OCI-M1 (cell line): Measurements from ENCODE around the gene DMAC2L.
"Not testable (repeated sequence)": the region's sequence is repeated elsewhere in the genome, so short reads cannot be mapped to it uniquely, and the experiment has no call there.

Experiments used
- DNase-seq: peaks from one replicate; lab custom pipeline; 2025; lab: John Stamatoyannopoulos, UW

DMAC2L gene, protein sequence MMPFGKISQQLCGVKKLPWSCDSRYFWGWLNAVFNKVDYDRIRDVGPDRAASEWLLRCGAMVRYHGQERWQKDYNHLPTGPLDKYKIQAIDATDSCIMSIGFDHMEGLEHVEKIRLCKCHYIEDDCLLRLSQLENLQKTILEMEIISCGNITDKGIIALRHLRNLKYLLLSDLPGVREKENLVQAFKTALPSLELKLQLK

DNA sequence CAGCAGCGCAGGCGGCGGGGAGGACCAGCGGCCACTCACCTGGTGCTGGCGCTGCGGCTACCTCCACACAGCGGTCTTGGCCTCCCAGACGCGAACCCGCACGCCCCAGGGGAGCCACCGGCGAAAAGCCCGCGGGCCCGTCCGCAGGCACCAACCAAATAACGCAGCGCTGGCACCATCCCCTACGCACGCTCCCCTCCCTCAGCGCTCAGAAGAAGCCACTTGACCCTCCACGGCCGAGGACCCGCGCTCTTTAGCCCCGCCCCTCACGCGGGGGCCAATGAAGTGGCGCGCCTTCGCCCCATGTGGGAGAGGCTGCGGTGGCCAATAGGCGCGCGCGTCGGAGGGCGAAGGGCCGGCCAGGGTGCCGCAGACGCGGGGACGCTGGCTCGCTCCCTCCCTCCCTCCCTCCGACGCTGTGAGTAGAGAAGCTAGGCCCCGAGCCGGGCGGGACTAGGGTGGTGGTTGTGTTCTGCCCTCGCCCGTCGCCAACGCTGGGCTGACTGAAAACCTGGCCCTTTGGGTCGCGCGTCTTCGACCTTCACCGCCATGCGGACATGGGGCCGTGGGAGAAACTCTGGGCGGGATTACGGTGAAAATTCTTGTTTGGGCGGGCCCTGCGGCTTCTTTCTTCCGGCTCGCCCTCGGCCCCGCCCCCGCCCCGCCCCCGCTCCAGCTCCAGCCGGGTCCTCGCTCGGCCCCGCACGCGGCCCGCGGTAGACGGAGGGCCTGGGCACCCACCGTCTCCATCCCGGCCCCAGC is at the start of gene DMAC2L, which contains the start of gene L2HGDH:
DMAC2L (plus strand) TSS at position 353 of the 762 bp plus-strand sequence. CDS start 9,164 bp downstream, outside the sequence.
L2HGDH (minus strand) TSS at position 258 of the 762 bp plus-strand sequence; CDS start at position 179, 79 bp downstream.
- peak; percentile 95 for DNase-seq

GRCh38 chr14:50262865-50263264 is 49.3 kb upstream of the DMAC2L start:
- no peak for DNase-seq

GRCh38 chr14:50263321-50263720 is 48.8 kb upstream of the DMAC2L start:
- DNase-seq, result no peak

DNA sequence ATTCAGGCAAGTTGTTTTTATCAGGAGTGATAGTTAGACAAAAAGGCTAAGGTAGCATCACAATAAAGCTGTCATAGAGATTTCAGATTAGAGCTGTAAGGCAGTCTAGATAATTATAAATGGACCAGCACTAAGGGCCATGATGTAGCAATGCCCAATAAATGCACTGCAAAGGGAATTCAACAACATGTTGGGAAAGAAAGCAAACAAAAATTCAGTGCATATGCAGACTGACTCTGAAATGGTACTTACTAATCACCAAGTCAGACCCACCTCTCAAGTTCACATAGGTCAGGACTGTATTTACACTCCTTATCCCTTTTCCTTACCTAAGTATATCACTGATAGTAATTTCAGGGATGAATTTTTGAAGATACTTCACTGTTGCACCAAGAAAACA is 47.1 kb upstream of the DMAC2L start:
- no peak for DNase-seq

- no peak for DNase-seq
Measured at GRCh38 chr14:50270932-50271331, 41.2 kb upstream of the DMAC2L start.

DNA sequence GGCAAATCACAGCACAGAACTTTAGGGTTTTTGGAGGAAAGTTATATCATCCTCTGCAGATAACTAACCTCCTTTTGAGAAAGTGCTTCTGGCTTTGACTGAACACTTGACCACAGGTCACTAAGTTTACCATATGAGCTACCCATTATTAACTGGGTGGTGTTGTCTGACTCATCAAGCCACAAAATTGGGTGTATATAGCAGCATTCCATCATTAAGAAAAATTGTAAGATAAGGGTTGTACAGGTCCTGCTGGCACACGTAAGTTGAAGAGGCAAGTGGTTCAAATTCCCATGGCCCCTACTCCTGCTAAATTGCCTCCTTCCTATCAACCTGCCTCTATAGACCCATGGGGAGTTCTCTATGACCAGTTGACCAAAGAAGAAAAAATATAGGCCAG is 39.6 kb upstream of the DMAC2L start:
- DNase-seq, result no peak

DNA sequence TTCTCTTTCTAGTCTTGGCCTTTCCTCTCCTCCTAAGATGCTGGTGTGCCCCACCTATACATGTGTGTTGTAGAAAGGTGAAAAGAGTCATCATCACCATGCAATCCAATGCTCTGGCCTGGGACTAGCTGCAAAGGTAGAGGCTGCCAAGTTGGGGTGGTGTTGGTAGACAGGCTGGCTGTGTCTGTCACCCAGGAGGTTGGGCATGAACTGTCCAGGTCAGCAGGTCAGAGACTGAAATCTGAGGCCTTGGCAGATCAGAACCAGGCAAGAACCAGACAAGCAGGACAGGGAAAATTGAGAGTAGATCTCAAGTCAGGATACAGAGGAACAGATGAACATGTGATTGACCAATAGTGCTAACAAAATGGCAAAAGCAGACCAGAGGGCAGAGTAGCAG is 26.3 kb upstream of the DMAC2L start:
- no peak for DNase-seq

- DNase-seq, result no peak
Measured at GRCh38 chr14:50288146-50288545, 24.0 kb upstream of the DMAC2L start.

GRCh38 chr14:50290306-50290705 is 21.8 kb upstream of the DMAC2L start:
- no peak for DNase-seq

- DNase-seq, result no peak
Measured at GRCh38 chr14:50299585-50299984, 12.5 kb upstream of the DMAC2L start.

DNA sequence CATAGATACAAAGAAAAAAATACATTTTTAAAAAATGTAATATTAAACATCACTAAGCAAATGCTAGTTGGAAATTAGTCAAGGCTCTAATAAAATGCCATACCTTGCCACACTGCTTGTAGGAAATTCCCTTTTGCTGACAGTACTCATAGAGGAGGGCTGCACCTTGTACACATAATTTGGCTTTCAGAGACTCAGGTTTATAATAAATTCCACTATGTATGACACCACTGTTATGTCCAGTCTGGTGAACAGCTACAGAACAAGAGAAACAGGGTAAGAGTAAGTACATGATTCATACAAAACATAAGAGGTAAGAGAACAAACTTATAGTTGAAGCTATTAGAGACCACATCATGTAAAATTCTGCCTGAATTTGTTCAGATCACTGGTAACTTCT is 10.2 kb upstream of the DMAC2L start:
- no peak for DNase-seq

DNA sequence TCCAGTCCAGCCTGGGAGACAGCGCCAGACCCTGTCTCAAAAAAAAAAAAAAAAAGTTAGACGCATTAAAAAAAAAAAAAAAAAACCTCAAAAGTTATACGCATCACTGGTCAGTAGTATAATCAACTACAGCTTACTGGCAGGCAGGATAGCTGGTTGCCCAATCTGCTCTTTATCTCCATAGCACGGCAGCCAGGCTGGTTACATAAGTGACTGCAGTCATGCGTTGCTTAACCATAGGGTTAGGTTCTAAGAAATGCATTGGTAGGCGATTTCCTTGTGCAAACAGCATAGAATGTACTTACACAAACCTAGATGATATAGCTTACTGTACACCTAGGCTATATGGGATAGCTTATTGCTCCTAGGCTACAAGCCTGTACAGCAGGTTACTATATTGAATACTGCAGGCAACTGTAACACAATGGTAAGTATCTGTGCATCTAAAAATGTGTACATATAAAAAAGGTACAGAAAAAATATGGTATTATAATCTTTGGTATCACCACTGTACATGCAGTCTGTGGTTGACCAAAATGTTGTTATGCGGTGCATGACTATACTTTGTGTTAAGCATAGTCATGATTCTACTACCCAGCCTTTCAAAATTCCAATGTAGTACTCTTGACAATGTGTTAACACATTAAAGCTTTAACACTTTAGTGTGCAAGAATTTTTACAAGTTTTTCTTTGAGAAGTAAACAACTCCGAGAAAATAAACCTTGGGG is 8.2 kb upstream of the DMAC2L start:
- DNase-seq, result peak; percentile 95

DNA sequence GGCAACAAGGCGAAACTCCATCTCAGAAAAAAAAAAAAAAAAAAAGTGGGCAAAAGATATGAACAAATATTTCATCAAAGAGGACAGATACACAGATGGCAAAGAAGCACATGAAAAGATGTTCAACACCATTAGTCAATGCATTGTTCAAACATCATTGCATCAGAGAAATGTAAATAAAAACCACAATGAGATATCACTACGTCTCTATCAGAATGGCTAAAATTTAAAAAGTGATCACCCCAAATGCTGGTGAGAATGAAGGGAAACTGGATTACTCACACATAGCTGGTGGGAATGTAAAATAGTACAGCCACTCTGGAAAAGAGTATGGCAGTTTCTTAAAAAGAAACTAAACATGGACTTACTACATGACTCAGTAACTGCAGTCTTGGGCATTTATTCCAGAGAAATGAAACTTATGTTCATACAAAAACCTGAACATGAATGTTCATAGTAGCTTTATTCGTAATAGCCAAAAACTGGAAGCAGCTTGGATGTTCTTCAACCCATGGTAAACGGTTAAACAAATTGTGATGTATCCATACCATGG is 3.7 kb upstream of the DMAC2L start:
- DNase-seq, result peak; percentile 29

GRCh38 chr14:50310445-50310844 is 1.7 kb upstream of the DMAC2L start:
- DNase-seq, result no peak

DNA sequence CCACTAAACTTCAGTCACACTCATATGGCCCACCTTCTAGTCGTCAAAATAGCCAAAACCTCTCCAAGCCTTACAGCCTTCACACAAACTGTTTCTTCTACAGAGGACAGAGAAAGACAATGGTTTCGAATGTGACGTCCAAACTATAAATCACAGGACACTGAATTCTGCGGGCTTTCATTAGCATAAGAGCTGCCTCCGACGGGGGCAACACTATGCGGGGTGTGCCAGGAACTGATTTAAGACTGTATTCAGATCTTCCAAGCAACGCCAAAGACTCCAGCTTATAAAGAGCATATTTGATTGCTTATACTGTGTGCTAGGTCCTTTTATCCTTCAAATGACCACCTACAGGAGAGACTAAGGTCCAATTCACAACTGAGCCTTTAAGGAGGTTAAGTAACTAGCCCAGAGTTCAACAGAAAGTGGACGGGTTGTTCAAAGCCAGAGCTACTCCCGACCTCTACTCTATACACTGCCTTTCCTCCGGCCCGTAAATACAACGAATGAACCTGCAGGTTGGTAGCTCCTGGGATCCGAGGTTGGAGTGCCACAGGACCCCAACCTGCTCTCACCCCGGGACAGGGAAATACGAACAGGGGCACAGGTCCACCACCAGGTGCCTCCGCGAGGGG is 670 bp upstream of the DMAC2L start:
- peak; percentile 61 for DNase-seq

DNA sequence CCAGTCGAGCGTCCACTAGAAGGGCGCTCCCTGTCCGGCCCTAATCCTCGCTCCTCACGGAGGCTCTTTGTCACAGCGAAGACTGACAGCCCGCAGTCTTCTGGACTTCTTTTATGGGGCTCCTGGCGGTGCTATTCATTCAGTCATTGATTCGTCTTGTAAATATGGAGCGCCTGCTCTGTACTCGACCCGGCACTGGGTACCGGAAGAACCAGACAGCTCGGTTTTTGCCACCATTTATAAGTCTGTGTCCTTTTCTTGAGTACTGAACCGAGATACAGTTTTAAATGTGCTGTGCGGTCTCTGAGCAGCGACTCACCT is 570 bp downstream of the DMAC2L start:
- DNase-seq, result no peak

GRCh38 chr14:50314098-50314497 is 2.0 kb downstream of the DMAC2L start:
- not testable (repeated sequence) for DNase-seq

DNA sequence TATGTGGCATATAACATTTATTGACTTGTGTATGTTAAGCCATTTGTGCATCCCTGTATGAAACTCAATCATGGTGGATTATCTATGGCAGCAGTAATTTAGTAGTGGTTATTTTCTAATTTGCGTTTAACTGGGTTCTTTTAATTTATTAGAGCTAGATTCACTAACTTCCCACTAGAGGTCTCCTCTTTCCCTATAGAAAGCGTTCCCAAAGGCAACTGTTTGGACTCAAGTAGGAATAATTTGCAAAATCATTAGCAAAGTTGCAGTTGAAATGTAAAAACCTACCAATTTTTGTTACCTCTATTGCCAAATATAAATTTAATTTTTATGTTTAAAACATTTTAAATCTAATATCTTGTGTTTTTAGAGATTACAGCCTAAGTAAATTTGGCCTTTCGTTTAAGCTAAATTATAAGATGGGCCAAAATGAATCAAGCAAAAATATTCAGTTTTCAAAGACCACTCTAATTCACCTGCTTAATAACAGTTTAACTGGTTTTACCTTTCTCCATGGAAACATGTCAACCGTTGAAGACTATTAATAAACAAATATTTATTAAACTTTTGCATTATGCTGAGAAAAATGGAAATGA is 6.0 kb downstream of the DMAC2L start:
- peak; percentile 28 for DNase-seq

DNA sequence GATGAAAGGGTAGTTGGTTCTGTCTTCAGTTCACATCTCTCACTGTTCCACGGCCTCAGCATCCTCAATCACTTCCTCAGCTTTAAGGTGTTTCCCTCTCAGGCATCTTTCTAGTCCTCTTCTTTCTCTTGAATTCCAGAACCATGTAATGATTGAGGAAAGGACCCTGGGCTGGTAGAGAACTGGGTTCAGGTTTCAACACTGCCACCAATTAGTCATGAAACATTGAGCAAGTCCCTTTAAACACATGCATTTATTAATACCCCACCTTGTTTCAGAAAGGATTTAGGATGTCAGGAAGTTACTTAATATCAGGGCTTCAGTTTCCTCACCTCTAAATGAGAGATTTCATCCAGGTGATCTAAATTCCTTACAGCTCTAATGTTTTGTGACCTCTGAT is 7.2 kb downstream of the DMAC2L start:
- no peak for DNase-seq

DNA sequence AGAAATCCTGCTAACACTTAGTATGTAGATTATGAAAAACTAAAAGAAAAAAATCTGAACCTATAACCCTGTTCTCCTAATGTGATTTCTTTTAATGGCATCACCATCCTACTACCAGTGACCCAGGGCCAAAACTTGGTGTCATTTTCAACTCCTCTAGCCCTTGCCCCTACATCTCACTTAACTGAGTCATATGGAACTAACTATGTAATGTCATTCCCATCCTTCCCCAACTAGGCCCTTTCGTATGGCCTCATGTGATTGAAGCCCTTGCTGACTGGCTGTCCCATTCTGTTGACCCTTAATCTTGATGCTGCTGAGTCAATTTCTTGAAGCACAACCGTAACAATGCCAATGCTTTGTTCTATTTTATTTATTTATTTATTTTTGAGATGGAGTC is 7.6 kb downstream of the DMAC2L start:
- DNase-seq, result no peak

- DNase-seq, result peak; percentile 5
Measured at GRCh38 chr14:50320283-50320682, 8.2 kb downstream of the DMAC2L start.
